HL-60 (cell line): ENCODE measurements around the gene NBAS.

ENCODE experiments used
- DNase-seq, 2 experiments: peaks; one replicate each; pipeline ENCODE4 v3.0.0-alpha.2; 2010 to 2020; ENCODE audit warnings: low read depth in 1 of 2, low spot score in 1 of 2
- H3K27ac ChIP-seq: fragments of 250-450 bp; sonication (Bioruptor Pico); replicated peaks from 2 replicates; pipeline ENCODE4 v1.5.1; 2020; ENCODE audit warnings: mild to moderate bottlenecking, moderate library complexity
- H3K27me3 ChIP-seq: fragments of 250-450 bp; sonication (Bioruptor Pico); 2 replicates; pipeline ENCODE4 v1.5.1; 2021; ENCODE audit warnings: mild to moderate bottlenecking, moderate library complexity; ENCODE audit not compliant: insufficient read depth, poor library complexity, severe bottlenecking
- H3K4me3 ChIP-seq: replicated peaks from 2 replicates; pipeline ENCODE4 v1.5.1; 2011; ENCODE audit warnings: mild to moderate bottlenecking, control low read depth, low read length; ENCODE audit not compliant: insufficient read depth
- GABPA ChIP-seq: IDR thresholded peaks from 2 replicates; pipeline ENCODE4 v1.6.1; 2012; ENCODE audit warnings: low read depth
- POLR2AphosphoS5 ChIP-seq: IDR thresholded peaks from 2 replicates; pipeline ENCODE4 v1.6.1; 2012; ENCODE audit warnings: low read depth
- SPI1 ChIP-seq: IDR thresholded peaks from 2 replicates; pipeline ENCODE4 v1.6.1; 2012; ENCODE audit warnings: low read depth, mild to moderate bottlenecking, borderline replicate concordance
- TF ChIP-seq, protein P1 (sequence below): IDR thresholded peaks from one replicate; pipeline ENCODE4 v1.5.1; 2011; ENCODE audit warnings: low read length, control low read depth, inconsistent platforms; ENCODE audit not compliant: insufficient read depth
- TF ChIP-seq, protein P2 (sequence below): IDR thresholded peaks from 2 replicates; pipeline ENCODE4 v1.6.1; 2012; ENCODE audit warnings: low read depth; ENCODE audit not compliant: insufficient replicate concordance

NBAS gene

DNA sequence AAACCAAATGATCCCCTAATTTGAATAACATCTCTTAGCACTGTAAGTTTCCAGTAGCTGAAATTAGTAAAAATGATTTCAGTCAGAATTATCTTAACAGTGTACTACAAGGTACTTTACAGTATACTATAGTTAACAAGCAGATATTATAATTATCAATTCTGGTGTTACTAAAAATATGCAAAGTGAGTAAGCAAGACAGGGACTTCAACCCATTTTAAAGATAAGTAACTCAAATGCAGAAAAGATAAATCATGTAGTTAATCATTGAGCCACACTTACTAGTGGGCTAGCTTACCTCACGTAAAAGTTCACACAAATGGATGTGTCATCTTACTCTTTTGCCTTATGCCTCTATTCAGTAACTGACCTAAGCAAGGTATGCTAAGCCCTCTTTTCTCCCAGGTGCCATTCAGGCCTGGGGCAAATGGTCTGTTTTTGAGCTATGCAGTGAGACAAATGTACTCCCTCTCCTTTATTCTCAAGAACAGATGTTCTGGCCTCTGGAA, 101.0 kb downstream of the NBAS start:
- Histone ChIP-seq H3K27ac (no peak overlapping the region), H3K4me3 (no peak overlapping the region), H3K27me3 (no peaks in the 10 kb centered on the region)
- TF ChIP-seq, protein P1, sequence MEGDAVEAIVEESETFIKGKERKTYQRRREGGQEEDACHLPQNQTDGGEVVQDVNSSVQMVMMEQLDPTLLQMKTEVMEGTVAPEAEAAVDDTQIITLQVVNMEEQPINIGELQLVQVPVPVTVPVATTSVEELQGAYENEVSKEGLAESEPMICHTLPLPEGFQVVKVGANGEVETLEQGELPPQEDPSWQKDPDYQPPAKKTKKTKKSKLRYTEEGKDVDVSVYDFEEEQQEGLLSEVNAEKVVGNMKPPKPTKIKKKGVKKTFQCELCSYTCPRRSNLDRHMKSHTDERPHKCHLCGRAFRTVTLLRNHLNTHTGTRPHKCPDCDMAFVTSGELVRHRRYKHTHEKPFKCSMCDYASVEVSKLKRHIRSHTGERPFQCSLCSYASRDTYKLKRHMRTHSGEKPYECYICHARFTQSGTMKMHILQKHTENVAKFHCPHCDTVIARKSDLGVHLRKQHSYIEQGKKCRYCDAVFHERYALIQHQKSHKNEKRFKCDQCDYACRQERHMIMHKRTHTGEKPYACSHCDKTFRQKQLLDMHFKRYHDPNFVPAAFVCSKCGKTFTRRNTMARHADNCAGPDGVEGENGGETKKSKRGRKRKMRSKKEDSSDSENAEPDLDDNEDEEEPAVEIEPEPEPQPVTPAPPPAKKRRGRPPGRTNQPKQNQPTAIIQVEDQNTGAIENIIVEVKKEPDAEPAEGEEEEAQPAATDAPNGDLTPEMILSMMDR: no peak
- no peak for TF ChIP-seq SPI1
- no peak for TF ChIP-seq POLR2AphosphoS5
- no peak for TF ChIP-seq GABPA
- TF ChIP-seq, protein P2, sequence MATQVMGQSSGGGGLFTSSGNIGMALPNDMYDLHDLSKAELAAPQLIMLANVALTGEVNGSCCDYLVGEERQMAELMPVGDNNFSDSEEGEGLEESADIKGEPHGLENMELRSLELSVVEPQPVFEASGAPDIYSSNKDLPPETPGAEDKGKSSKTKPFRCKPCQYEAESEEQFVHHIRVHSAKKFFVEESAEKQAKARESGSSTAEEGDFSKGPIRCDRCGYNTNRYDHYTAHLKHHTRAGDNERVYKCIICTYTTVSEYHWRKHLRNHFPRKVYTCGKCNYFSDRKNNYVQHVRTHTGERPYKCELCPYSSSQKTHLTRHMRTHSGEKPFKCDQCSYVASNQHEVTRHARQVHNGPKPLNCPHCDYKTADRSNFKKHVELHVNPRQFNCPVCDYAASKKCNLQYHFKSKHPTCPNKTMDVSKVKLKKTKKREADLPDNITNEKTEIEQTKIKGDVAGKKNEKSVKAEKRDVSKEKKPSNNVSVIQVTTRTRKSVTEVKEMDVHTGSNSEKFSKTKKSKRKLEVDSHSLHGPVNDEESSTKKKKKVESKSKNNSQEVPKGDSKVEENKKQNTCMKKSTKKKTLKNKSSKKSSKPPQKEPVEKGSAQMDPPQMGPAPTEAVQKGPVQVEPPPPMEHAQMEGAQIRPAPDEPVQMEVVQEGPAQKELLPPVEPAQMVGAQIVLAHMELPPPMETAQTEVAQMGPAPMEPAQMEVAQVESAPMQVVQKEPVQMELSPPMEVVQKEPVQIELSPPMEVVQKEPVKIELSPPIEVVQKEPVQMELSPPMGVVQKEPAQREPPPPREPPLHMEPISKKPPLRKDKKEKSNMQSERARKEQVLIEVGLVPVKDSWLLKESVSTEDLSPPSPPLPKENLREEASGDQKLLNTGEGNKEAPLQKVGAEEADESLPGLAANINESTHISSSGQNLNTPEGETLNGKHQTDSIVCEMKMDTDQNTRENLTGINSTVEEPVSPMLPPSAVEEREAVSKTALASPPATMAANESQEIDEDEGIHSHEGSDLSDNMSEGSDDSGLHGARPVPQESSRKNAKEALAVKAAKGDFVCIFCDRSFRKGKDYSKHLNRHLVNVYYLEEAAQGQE: no peak
- no peak for DNase-seq

DNA sequence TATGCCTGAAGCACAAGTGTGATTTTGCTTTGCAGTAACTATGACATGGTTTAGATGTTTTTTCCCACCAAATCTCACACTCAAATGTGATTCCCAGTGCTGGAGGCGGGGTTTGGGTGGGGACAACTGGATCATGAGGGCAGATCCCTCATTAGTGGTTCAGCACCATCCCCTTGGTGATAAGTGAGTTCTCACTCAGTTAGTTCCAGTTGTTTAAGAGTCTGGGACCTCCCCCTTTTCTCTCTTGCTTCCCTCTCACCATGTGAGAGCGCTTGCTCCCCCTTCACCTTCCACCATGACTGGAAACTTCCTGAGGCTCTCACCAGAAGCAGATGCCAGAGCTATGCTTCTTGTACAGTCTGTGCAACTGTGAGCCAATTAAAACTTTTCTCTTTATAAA, 102.9 kb downstream of the NBAS start:
- TF ChIP-seq, protein P2: no peak
- TF ChIP-seq SPI1: no peak
- TF ChIP-seq, protein P1: no peak
- no peak for TF ChIP-seq POLR2AphosphoS5
- no peak for TF ChIP-seq GABPA
- Histone ChIP-seq H3K27ac (no peak overlapping the region), H3K27me3 (no peaks in the 10 kb centered on the region), H3K4me3 (no peak overlapping the region)
- DNase-seq: no peak

DNA sequence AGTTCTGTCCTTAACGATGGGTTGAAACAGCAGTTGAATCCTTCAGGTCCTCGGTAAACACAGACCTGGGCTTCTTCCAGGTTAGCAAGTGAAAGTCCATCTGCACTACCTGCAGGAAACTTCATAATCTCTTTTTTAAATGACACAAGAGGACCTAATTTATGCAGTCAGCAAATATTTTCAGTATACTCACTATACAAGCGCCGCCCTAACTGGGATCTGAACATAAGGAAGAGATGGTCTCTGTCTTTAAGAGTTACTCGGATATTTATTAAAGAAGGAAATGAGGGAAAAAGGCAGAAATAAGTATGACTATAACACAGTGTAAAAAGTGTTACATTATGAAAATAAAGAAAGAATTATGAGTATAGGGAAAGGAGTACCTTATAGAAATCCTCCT, 103.3 kb downstream of the NBAS start:
- DNase-seq: no peak
- no peak for TF ChIP-seq SPI1
- TF ChIP-seq, protein P1: no peak
- no peaks in the 10 kb centered on the region for H3K27me3 ChIP-seq
- H3K27ac ChIP-seq: no peak overlapping the region
- no peak overlapping the region for H3K4me3 ChIP-seq

DNA sequence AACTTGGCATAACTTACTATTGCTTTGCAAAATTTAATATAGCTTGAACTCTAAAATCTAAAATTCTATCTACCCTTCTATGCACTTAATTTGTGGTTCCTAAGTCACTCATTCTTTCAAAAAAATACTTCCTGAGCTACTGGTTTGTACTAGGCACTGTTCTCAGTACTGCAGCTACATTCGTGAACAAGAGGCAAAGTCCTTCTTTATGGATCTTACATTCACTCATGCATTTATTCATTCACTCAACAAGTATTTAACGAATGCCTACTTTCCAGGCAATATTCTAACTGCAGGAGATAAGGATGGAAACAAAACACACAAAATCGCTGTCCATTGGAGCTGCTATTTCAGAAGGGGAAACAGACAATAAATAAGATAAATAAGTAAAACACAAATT, 104.8 kb downstream of the NBAS start:
- Histone ChIP-seq H3K27me3 (no peaks in the 10 kb centered on the region), H3K4me3 (no peak overlapping the region), H3K27ac (no peak overlapping the region)
- no peak for DNase-seq
- no peak for TF ChIP-seq SPI1
- TF ChIP-seq GABPA: no peak
- TF ChIP-seq, protein P1: no peak
